HCT116 (cell line): Measurements from ENCODE around the gene AOC2. TPM values are rescaled to one million over a fixed set of nuclear protein-coding genes. Genes with fewer than 3 reads are reported as not detected.

Experiments used
- ATAC-seq: fragments of 200-7000 bp; cut with Tn5 transposase; 2 replicates; pipeline ENCODE4 v1.9.1; 2020; ENCODE audit warnings: mild to moderate bottlenecking, moderate library complexity
- BruUV-seq: library from RNA; stranded (reverse); fragments of 400-500 nt; replicated peaks from 2 replicates; lab custom pipeline; 2021; lab: Mats Ljungman, UMichigan
- CTCF ChIA-PET: fragments of 300-600 bp; sonication (Branson Sonifier 250); formaldehyde crosslinking; loops from one replicate; lab custom pipeline; 2021; ENCODE audit warnings: antibody characterized with exemption; lab: Charles Lee
- POLR2A ChIA-PET: fragments of 300-600, 350-600 bp; sonication (Branson Sonifier 250); formaldehyde crosslinking; loops from one replicate; lab custom pipeline; 2021; ENCODE audit warnings: antibody characterized with exemption; lab: Charles Lee
- RAD21 ChIA-PET, 2 experiments: fragments of 300-600 bp; sonication (Branson Sonifier 250); formaldehyde crosslinking; loops; one replicate each; lab custom pipeline; 2023; ENCODE audit warnings: low total read pairs in 2 of 2; ENCODE audit not compliant: uncharacterized antibody in 2 of 2, unreplicated experiment in 2 of 2, low non-redundant PET in 1 of 2; lab: Charles Lee
- DNase-seq: peaks from one replicate; pipeline ENCODE4 v3.0.0-alpha.2; 2010; ENCODE audit warnings: low read depth, low spot score
- H2AFZ ChIP-seq: fragments of 200-600 bp; shearing (Covaris generic), sonication (generic); 2 replicates; pipeline ENCODE4 v1.6.1; 2017; ENCODE audit warnings: low read depth, mixed run types, mixed read lengths, antibody characterized with exemption, low read length; ENCODE audit not compliant: poor library complexity, severe bottlenecking
- H3K27ac ChIP-seq: 2 replicates; pipeline ENCODE4 v1.5.1; 2012; ENCODE audit warnings: low read depth, low read length
- H3K27me3 ChIP-seq: fragments of 200-600 bp; sonication (generic); 2 replicates; pipeline ENCODE4 v1.6.1; 2016; ENCODE audit warnings: mixed run types, low read length, mixed read lengths; ENCODE audit not compliant: insufficient read depth
- H3K36me3 ChIP-seq, 2 experiments: fragments of 200-500 bp in 1 of 2; fragments of 200-600 bp in 1 of 2; sonication (Bioruptor generic) in 1 of 2; sonication (generic) in 1 of 2; 2 replicates each; pipeline versions ENCODE4 v1.5.1 to v1.6.1; 2014 to 2016; ENCODE audit warnings: low read length in 2 of 2, inconsistent platforms in 1 of 2, mixed read lengths in 1 of 2, mixed run types in 1 of 2; ENCODE audit not compliant: insufficient read depth in 2 of 2, control insufficient read depth in 1 of 2
- H3K4me1 ChIP-seq, 2 experiments: fragments of 200-600 bp in 1 of 2; sonication (generic) in 1 of 2; 2 replicates each; pipeline versions ENCODE4 v1.5.1 to v1.6.1; 2012 to 2017; ENCODE audit warnings: low read length in 2 of 2, inconsistent platforms in 1 of 2, mild to moderate bottlenecking in 1 of 2, mixed read lengths in 1 of 2, mixed run types in 1 of 2, moderate library complexity in 1 of 2; ENCODE audit not compliant: insufficient read depth in 2 of 2, control insufficient read depth in 1 of 2
- H3K4me2 ChIP-seq: fragments of 200-600 bp; sonication (generic); 2 replicates; pipeline ENCODE4 v1.6.1; 2017; ENCODE audit warnings: mixed run types, low read length, mixed read lengths
- H3K4me3 ChIP-seq, 2 experiments: fragments of 200-600 bp in 1 of 2; sonication (generic) in 1 of 2; replicated peaks in 1 of 2; 2 replicates each; pipeline ENCODE4 v1.5.1; 2011 to 2016; ENCODE audit warnings: low read length in 2 of 2, control low read depth in 1 of 2, low read depth in 1 of 2, mild to moderate bottlenecking in 1 of 2, mixed read lengths in 1 of 2, mixed run types in 1 of 2
- H3K79me2 ChIP-seq: fragments of 200-600 bp; sonication (generic); 2 replicates; pipeline ENCODE4 v1.6.1; 2017; ENCODE audit warnings: mild to moderate bottlenecking, mixed run types, low read length, moderate library complexity, mixed read lengths; ENCODE audit not compliant: insufficient read depth
- H3K9ac ChIP-seq: fragments of 200-600 bp; sonication (generic); 2 replicates; pipeline ENCODE4 v1.6.1; 2016; ENCODE audit warnings: low read length, mixed read lengths
- H3K9me2 ChIP-seq: fragments of 200-600 bp; sonication (generic), shearing (Covaris generic); 2 replicates; pipeline ENCODE4 v1.6.1; 2017; ENCODE audit warnings: mixed run types, mild to moderate bottlenecking, moderate library complexity; ENCODE audit not compliant: insufficient read depth
- H3K9me3 ChIP-seq, 2 experiments: fragments of 200-500 bp in 1 of 2; fragments of 200-600 bp in 1 of 2; sonication (Bioruptor generic) in 1 of 2; sonication (generic) in 1 of 2; 2 replicates each; pipeline ENCODE4 v1.6.1; 2014 to 2017; ENCODE audit warnings: low read length in 2 of 2, mixed read lengths in 2 of 2, inconsistent platforms in 1 of 2, low read depth in 1 of 2, mild to moderate bottlenecking in 1 of 2, mixed run types in 1 of 2, moderate library complexity in 1 of 2; ENCODE audit not compliant: control insufficient read depth in 1 of 2, insufficient read depth in 1 of 2
- H4K20me1 ChIP-seq: fragments of 200-600 bp; sonication (generic), shearing (Covaris generic); 2 replicates; pipeline ENCODE4 v1.6.1; 2017; ENCODE audit warnings: mixed run types, mild to moderate bottlenecking, moderate library complexity; ENCODE audit not compliant: insufficient read depth
- CBX3 ChIP-seq: IDR thresholded peaks from 2 replicates; pipeline ENCODE4 v1.6.1; 2012; ENCODE audit warnings: low read depth
- CEBPB ChIP-seq: IDR thresholded peaks from 2 replicates; pipeline ENCODE4 v1.6.1; 2012; ENCODE audit warnings: low read depth
- EZH2 ChIP-seq: fragments of 200-600 bp; sonication (generic); IDR thresholded peaks from 2 replicates; pipeline ENCODE4 v1.6.1; 2017; ENCODE audit warnings: antibody characterized with exemption, mixed run types
- FOSL1 ChIP-seq: IDR thresholded peaks from 2 replicates; pipeline ENCODE4 v1.6.1; 2012; ENCODE audit warnings: low read depth
- MAX ChIP-seq: IDR thresholded peaks from 2 replicates; pipeline ENCODE4 v1.6.1; 2012
- POLR2AphosphoS5 ChIP-seq: IDR thresholded peaks from 2 replicates; pipeline ENCODE4 v1.6.1; 2011; ENCODE audit warnings: mild to moderate bottlenecking, low read depth, low read length, moderate library complexity
- RAD21 ChIP-seq: IDR thresholded peaks from 2 replicates; pipeline ENCODE4 v1.6.1; 2012; ENCODE audit warnings: low read depth, mild to moderate bottlenecking
- SRF ChIP-seq: IDR thresholded peaks from 2 replicates; pipeline ENCODE4 v1.6.1; 2012; ENCODE audit warnings: low read depth
- YY1 ChIP-seq: IDR thresholded peaks from 2 replicates; pipeline ENCODE4 v1.6.1; 2011; ENCODE audit warnings: low read length, low read depth, moderate library complexity, mild to moderate bottlenecking; ENCODE audit not compliant: insufficient replicate concordance; ENCODE audit errors: extremely low read depth
- ZFX ChIP-seq: fragments of 450-650 bp; IDR thresholded peaks from 2 replicates; pipeline ENCODE4 v1.6.1; 2017
- intact Hi-C: fragments of 100-400 bp; cut with micrococcal nuclease; formaldehyde crosslinking; loops from 2 replicates; pipeline ENCODE4 v1.10.0; 2022
- total RNA-seq: library from RNA; stranded (reverse); gene quantifications from one replicate; pipeline ENCODE4 v1.2.1, GENCODE V29; 2021; ENCODE audit not compliant: unreplicated experiment
- TF ChIP-seq, protein P1 (sequence below): IDR thresholded peaks from 2 replicates; pipeline ENCODE4 v1.6.1; 2011; ENCODE audit warnings: mild to moderate bottlenecking, low read length, moderate library complexity; ENCODE audit not compliant: insufficient replicate concordance; ENCODE audit errors: extremely low read depth

The AOC2 gene
- total RNA-seq, 1 experiment from 2014 or later: 8.0 TPM

DNA sequence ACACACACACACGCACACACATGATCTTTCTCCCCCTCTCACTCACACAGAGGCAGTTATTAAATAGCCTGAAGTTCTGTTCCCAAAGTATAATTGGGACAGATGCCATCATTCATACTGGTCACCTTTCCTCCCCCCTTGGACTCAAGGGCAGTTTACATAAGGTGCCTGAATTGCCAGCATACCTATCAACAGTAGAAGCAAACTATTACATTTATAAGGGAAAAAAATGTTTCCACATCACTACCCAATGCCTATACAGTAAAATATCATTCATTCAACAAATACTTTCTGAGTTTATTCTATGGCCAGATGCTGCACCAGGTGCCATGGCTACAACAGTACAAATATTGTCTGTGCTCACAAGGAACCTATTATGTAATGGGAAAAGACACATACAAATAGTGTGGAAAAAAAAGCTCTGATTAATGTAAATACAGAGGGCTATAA lies 39.4 kb upstream of the AOC2 start:
- Histone ChIP-seq H3K4me3 (no peak overlapping the region), H3K4me1 (no peaks in the 10 kb centered on the region), H3K36me3 (no peaks in the 10 kb centered on the region), H3K9me2 (no peaks in the 10 kb centered on the region), H2AFZ (no peak overlapping the region), H3K27me3 (no peaks in the 10 kb centered on the region), H3K4me2 (no peak overlapping the region), H3K9me3 (no peaks in the 10 kb centered on the region), H3K27ac (no peak overlapping the region), H4K20me1 (no peaks in the 10 kb centered on the region), H3K9ac (no peak overlapping the region), H3K79me2 (no peaks in the 10 kb centered on the region)
- DNase-seq (no peak), ATAC-seq (no peak)
- ChIA-PET RAD21 (interaction anchor here in 1 of 2 experiments (0.6 kb wide), 1 partner anchor 41 kb away, joined by 11 read pairs; no protein-coding TSS in a partner anchor), POLR2A (no interaction called here), CTCF (no interaction called here)
- no TSS peak for BruUV-seq
- TF ChIP-seq YY1 (no peak), RAD21 (no peak), ZFX (no peak), CBX3 (no peak), POLR2AphosphoS5 (no peak), MAX (no peak), FOSL1 (no peak), CEBPB (no peak), SRF (no peak), EZH2 (no peak)
- TF ChIP-seq, protein P1, sequence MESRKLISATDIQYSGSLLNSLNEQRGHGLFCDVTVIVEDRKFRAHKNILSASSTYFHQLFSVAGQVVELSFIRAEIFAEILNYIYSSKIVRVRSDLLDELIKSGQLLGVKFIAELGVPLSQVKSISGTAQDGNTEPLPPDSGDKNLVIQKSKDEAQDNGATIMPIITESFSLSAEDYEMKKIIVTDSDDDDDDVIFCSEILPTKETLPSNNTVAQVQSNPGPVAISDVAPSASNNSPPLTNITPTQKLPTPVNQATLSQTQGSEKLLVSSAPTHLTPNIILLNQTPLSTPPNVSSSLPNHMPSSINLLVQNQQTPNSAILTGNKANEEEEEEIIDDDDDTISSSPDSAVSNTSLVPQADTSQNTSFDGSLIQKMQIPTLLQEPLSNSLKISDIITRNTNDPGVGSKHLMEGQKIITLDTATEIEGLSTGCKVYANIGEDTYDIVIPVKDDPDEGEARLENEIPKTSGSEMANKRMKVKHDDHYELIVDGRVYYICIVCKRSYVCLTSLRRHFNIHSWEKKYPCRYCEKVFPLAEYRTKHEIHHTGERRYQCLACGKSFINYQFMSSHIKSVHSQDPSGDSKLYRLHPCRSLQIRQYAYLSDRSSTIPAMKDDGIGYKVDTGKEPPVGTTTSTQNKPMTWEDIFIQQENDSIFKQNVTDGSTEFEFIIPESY: no peak
- intact Hi-C loops: no loop called here
